ENCODE measurements around the gene RSRC1. TPM values are rescaled to one million over a fixed set of nuclear protein-coding genes. Genes with fewer than 3 reads are reported as not detected.
A peak's percentile ranks its signal among the peaks of the same experiment; 100 is the strongest.

RSRC1 gene
- total and polyA plus RNA-seq, 2 experiments from 2014 or later = 22.6 to 34.1 TPM

GRCh38 chr3:158104431-158104921 lies 5.4 kb upstream of the RSRC1 start:
- Histone ChIP-seq H3K4me3 (no peak overlapping the region), H3K9me2 (replicated peaks; ENCODE audit: insufficient read depth) (no peaks in the 10 kb centered on the region), H3K79me2 (no peaks in the 10 kb centered on the region), H4K20me1 (ENCODE audit: insufficient read depth, poor library complexity, severe bottlenecking) (no peaks in the 10 kb centered on the region), H2AFZ (no peak overlapping the region), H3K4me2 (peak overlapping the region; percentile 81), H3K9me3 (ENCODE audit: low read depth) (no peaks in the 10 kb centered on the region), H3K4me1 (ENCODE audit: insufficient read depth) (peaks cover 28% of the 10 kb centered on the region), H3K27me3 (peaks cover 95% of the 10 kb centered on the region), H3K36me3 (replicated peaks; ENCODE audit: insufficient read depth, low read depth) (no peaks in the 10 kb centered on the region), H3K27ac (no peak overlapping the region)
- WGBS (ENCODE audit: low lambda C conversion rate, missing lambda C conversion rate) = 18% methylated on average over 5 of the region's 5 CpGs
- DNase-seq (ENCODE audit: low spot score) = no peak
- TF ChIP-seq EZH2 (IDR thresholded peaks at IDR 0.05; ENCODE audit: borderline replicate concordance) (peak; percentile 86), CTCF (IDR thresholded peaks at IDR 0.05; ENCODE audit: poor library complexity) (no peak)

- WGBS (ENCODE audit: low lambda C conversion rate, missing lambda C conversion rate) = 1% methylated on average over 33 of the region's 39 CpGs
- peaks cover 28% of the 10 kb centered on the region for H3K4me1 ChIP-seq (ENCODE audit: insufficient read depth)
- peak overlapping the region; percentile 81 for H3K4me2 ChIP-seq
- no peaks in the 10 kb centered on the region for H3K79me2 ChIP-seq
- peaks cover 87% of the 10 kb centered on the region for H3K27me3 ChIP-seq
- H2AFZ ChIP-seq = peak overlapping the region; percentile 69
- no peaks in the 10 kb centered on the region for H4K20me1 ChIP-seq (ENCODE audit: insufficient read depth, poor library complexity, severe bottlenecking)
- no peaks in the 10 kb centered on the region for H3K9me3 ChIP-seq (ENCODE audit: low read depth)
- peak; percentile 20 for DNase-seq (ENCODE audit: low spot score)
- H3K36me3 ChIP-seq (replicated peaks; ENCODE audit: insufficient read depth, low read depth) = no peaks in the 10 kb centered on the region
- no peak overlapping the region for H3K27ac ChIP-seq
- peak overlapping the region; percentile 23 for H3K4me3 ChIP-seq
- H3K9me2 ChIP-seq (replicated peaks; ENCODE audit: insufficient read depth) = no peaks in the 10 kb centered on the region
- TF ChIP-seq EZH2phosphoT487 (IDR thresholded peaks at IDR 0.05; ENCODE audit: low read depth, severe bottlenecking, unreplicated experiment) (no peak), CTCF (IDR thresholded peaks at IDR 0.05; ENCODE audit: poor library complexity) (no peak), EZH2 (IDR thresholded peaks at IDR 0.05; ENCODE audit: borderline replicate concordance) (no peak)
Observed at GRCh38 chr3:158105119-158105709, 4.7 kb upstream of the RSRC1 start.

- H3K27me3 ChIP-seq = peaks cover 82% of the 10 kb centered on the region
- H3K79me2 ChIP-seq = no peaks in the 10 kb centered on the region
- H3K27ac ChIP-seq = no peak overlapping the region
- H2AFZ ChIP-seq = peak overlapping the region; percentile 69
- no peaks in the 10 kb centered on the region for H4K20me1 ChIP-seq (ENCODE audit: insufficient read depth, poor library complexity, severe bottlenecking)
- DNase-seq (ENCODE audit: low spot score) = peak; percentile 52
- no peaks in the 10 kb centered on the region for H3K9me2 ChIP-seq (replicated peaks; ENCODE audit: insufficient read depth)
- peak overlapping the region; percentile 81 for H3K4me2 ChIP-seq
- peak overlapping the region; percentile 23 for H3K4me3 ChIP-seq
- TF ChIP-seq EZH2phosphoT487 (IDR thresholded peaks at IDR 0.05; ENCODE audit: low read depth, severe bottlenecking, unreplicated experiment) = peak; percentile 97
- TF ChIP-seq EZH2 (IDR thresholded peaks at IDR 0.05; ENCODE audit: borderline replicate concordance) = peak; percentile 99
- no peak for TF ChIP-seq CTCF (IDR thresholded peaks at IDR 0.05; ENCODE audit: poor library complexity)
- no peaks in the 10 kb centered on the region for H3K9me3 ChIP-seq (ENCODE audit: low read depth)
- H3K4me1 ChIP-seq (ENCODE audit: insufficient read depth) = peaks cover 28% of the 10 kb centered on the region
- no peaks in the 10 kb centered on the region for H3K36me3 ChIP-seq (replicated peaks; ENCODE audit: insufficient read depth, low read depth)
- WGBS (ENCODE audit: low lambda C conversion rate, missing lambda C conversion rate) = under 1% methylated on average over 20 of the region's 45 CpGs
Observed at GRCh38 chr3:158105710-158106253, 4.1 kb upstream of the RSRC1 start.

Data from hepatocyte (in vitro differentiated cells).